AG04450 (cell line): ENCODE data around the gene CDC14B. TPM values are rescaled to one million over a fixed set of nuclear protein-coding genes. Genes with fewer than 3 reads are reported as not detected.

Source experiments
- CTCF ChIA-PET: fragments of 300-600, 350-600 bp; formaldehyde crosslinking; extraction: SDS; loops from one replicate; lab custom pipeline; 2022; ENCODE audit warnings: antibody characterized with exemption, inconsistent platforms; lab: Charles Lee
- POLR2A ChIA-PET: fragments of 350-600 bp; formaldehyde crosslinking; extraction: SDS; loops from one replicate; lab custom pipeline; 2021; ENCODE audit warnings: antibody characterized with exemption, inconsistent platforms; lab: Yijun Ruan, JAX
- DNase-seq: peaks from one replicate; pipeline ENCODE4 v3.0.0-alpha.2; 2011; ENCODE audit warnings: low read depth, low spot score
- H3K27ac ChIP-seq: one replicate; pipeline ENCODE4 v1.5.1; 2012; ENCODE audit warnings: low read depth, low read length, control low read depth
- H3K27me3 ChIP-seq: one replicate; pipeline ENCODE4 v1.6.0; 2012; ENCODE audit warnings: low read length; ENCODE audit not compliant: control insufficient read depth, insufficient read depth
- H3K4me3 ChIP-seq: 2 replicates; pipeline ENCODE4 v1.5.1; 2011; ENCODE audit warnings: mild to moderate bottlenecking, low read depth, low read length, control low read depth
- H3K9me3 ChIP-seq: 2 replicates; pipeline ENCODE4 v1.5.1; 2012; ENCODE audit warnings: low read length; ENCODE audit not compliant: control insufficient read depth, insufficient read depth
- CTCF ChIP-seq: IDR thresholded peaks from 2 replicates; pipeline ENCODE4 v1.5.1; 2011; ENCODE audit warnings: low read depth, low read length, control low read depth, inconsistent platforms
- polyA plus RNA-seq: library from polyadenylated mRNA; depleted of rRNA; stranded (reverse); fragments of >200 nt; gene quantifications from 2 replicates; pipeline ENCODE4 v1.2.3, GENCODE V29; 2011; rRNA removed

Gene CDC14B
- polyA plus RNA-seq, 1 experiment = 19.1 TPM

GRCh38 chr9:96458226-96458625, 161.4 kb downstream of the CDC14B start:
- DNase-seq = no peak
- Histone ChIP-seq H3K27ac (no peak overlapping the region), H3K27me3 (no peaks in the 10 kb centered on the region), H3K9me3 (no peaks in the 10 kb centered on the region), H3K4me3 (no peak overlapping the region)
- no peak for TF ChIP-seq CTCF
- ChIA-PET POLR2A (no interaction called here), CTCF (no interaction called here)

GRCh38 chr9:96457266-96457665, 162.4 kb downstream of the CDC14B start:
- DNase-seq = no peak
- ChIA-PET POLR2A (no interaction called here), CTCF (interaction anchor here (1.7 kb wide), 1 partner anchor 14 kb away, joined by 4 read pairs; no protein-coding TSS in a partner anchor)
- Histone ChIP-seq H3K27ac (no peak overlapping the region), H3K9me3 (no peaks in the 10 kb centered on the region), H3K27me3 (no peaks in the 10 kb centered on the region), H3K4me3 (no peak overlapping the region)
- no peak for TF ChIP-seq CTCF

GRCh38 chr9:96453625-96454024, 166.0 kb downstream of the CDC14B start:
- Histone ChIP-seq H3K27ac (no peak overlapping the region), H3K9me3 (no peaks in the 10 kb centered on the region)
- POLR2A ChIA-PET = interaction anchor here (0.7 kb wide), 1 partner anchor 197 kb away, joined by 11 read pairs; no protein-coding TSS in a partner anchor

GRCh38 chr9:96450613-96451528, 168.8 kb downstream of the CDC14B start:
- CTCF ChIA-PET = interaction anchor here (0.6 to 2.9 kb wide), 8 partner anchors 9 to 220 kb away, joined by 3 to 10 read pairs (median 6); no protein-coding TSS in a partner anchor
- no peak for TF ChIP-seq CTCF
- no peaks in the 10 kb centered on the region for H3K9me3 ChIP-seq
- POLR2A ChIA-PET = interaction anchor here (1.3 to 1.4 kb wide), 2 partner anchors 27 to 68 kb away, joined by 3 read pairs; no protein-coding TSS in a partner anchor
- no peaks in the 10 kb centered on the region for H3K27me3 ChIP-seq
- peak overlapping the region; percentile 81 for H3K4me3 ChIP-seq
- no peak for DNase-seq
- H3K27ac ChIP-seq = no peak overlapping the region

More at GRCh38 chr9:96453625-96454024, 166.0 kb downstream of the CDC14B start:
- no peak overlapping the region for H3K4me3 ChIP-seq
- DNase-seq = no peak
- peak; percentile 75 for TF ChIP-seq CTCF
- CTCF ChIA-PET = interaction anchor here (1.5 to 2.9 kb wide), 2 partner anchors 201 to 213 kb away, joined by 3 to 8 read pairs; no protein-coding TSS in a partner anchor
- no peaks in the 10 kb centered on the region for H3K27me3 ChIP-seq

Other genes with a start within 250 kb of the CDC14B start
- 18.1 and 24.1 TPM in 2 replicates for gene SLC35D2, start 236.1 kb downstream of the CDC14B start, polyA plus RNA-seq
- gene ZNF367, start 201.5 kb downstream of the CDC14B start, polyA plus RNA-seq = 0.36 and 0.60 TPM in 2 replicates
- 8.9 and 10.8 TPM in 2 replicates for gene HABP4, start 169.7 kb downstream of the CDC14B start, polyA plus RNA-seq
- gene PRXL2C, start 35.5 kb upstream of the CDC14B start, polyA plus RNA-seq = 4.1 and 5.5 TPM in 2 replicates
- 8.0 and 8.5 TPM in 2 replicates for gene ZNF510, start 158.2 kb upstream of the CDC14B start, polyA plus RNA-seq
- gene ZNF782, start 234.7 kb upstream of the CDC14B start, polyA plus RNA-seq = 1.6 and 1.7 TPM in 2 replicates